Hepatocyte (in vitro differentiated cells): ENCODE data around the gene DGKD. TPM values are rescaled to one million over a fixed set of nuclear protein-coding genes. Genes with fewer than 3 reads are reported as not detected.

ENCODE experiments used
- DNase-seq: peaks from one replicate; pipeline ENCODE4 v3.0.0-alpha.2; 2016; ENCODE audit warnings: low spot score
- H2AFZ ChIP-seq: fragments of 200-600 bp; sonication (generic); 2 replicates; pipeline ENCODE4 v1.6.0; 2016; ENCODE audit warnings: antibody characterized with exemption, mild to moderate bottlenecking
- H3K27ac ChIP-seq: fragments of 200-600 bp; sonication (generic); 2 replicates; pipeline ENCODE4 v1.5.1; 2016; ENCODE audit warnings: mild to moderate bottlenecking
- H3K27me3 ChIP-seq: fragments of 200-600 bp; sonication (generic); 2 replicates; pipeline ENCODE4 v1.6.1; 2016
- H3K36me3 ChIP-seq: fragments of 200-600 bp; sonication (generic); replicated peaks from 2 replicates; pipeline ENCODE4 v1.5.1; 2016; ENCODE audit warnings: low read depth; ENCODE audit not compliant: insufficient read depth
- H3K4me1 ChIP-seq: fragments of 200-600 bp; sonication (generic); 2 replicates; pipeline ENCODE4 v1.5.1; 2016; ENCODE audit warnings: mild to moderate bottlenecking, moderate library complexity; ENCODE audit not compliant: insufficient read depth
- H3K4me2 ChIP-seq: fragments of 200-600 bp; sonication (generic); 2 replicates; pipeline ENCODE4 v1.6.0; 2016
- H3K4me3 ChIP-seq: fragments of 200-600 bp; sonication (generic); 2 replicates; pipeline ENCODE4 v1.5.1; 2016; ENCODE audit warnings: mild to moderate bottlenecking
- H3K79me2 ChIP-seq: fragments of 200-600 bp; sonication (generic); 2 replicates; pipeline ENCODE4 v1.6.0; 2017; ENCODE audit warnings: mild to moderate bottlenecking
- H3K9me2 ChIP-seq: fragments of 200-600 bp; sonication (generic); replicated peaks from 2 replicates; pipeline ENCODE4 v1.6.0; 2017; ENCODE audit warnings: mild to moderate bottlenecking; ENCODE audit not compliant: insufficient read depth
- H3K9me3 ChIP-seq: fragments of 200-600 bp; sonication (generic); 2 replicates; pipeline ENCODE4 v1.5.1; 2016; ENCODE audit warnings: low read depth, mild to moderate bottlenecking
- H4K20me1 ChIP-seq: fragments of 200-600 bp; sonication (generic); 2 replicates; pipeline ENCODE4 v1.6.0; 2016; ENCODE audit warnings: mild to moderate bottlenecking; ENCODE audit not compliant: insufficient read depth, poor library complexity, severe bottlenecking
- EZH2 ChIP-seq: fragments of 200-600 bp; sonication (generic); IDR thresholded peaks from 2 replicates; pipeline ENCODE4 v1.6.1; 2016; ENCODE audit warnings: antibody characterized with exemption, mild to moderate bottlenecking, borderline replicate concordance
- EZH2phosphoT487 ChIP-seq: fragments of 200-600 bp; sonication (generic); IDR thresholded peaks from one replicate; pipeline ENCODE4 v1.6.1; 2018; ENCODE audit warnings: antibody characterized with exemption, mild to moderate bottlenecking, low read depth, moderate library complexity; ENCODE audit not compliant: unreplicated experiment, severe bottlenecking
- WGBS: methylation state at CpG from one replicate; pipeline ENCODE4 v1.1.6; 2016; ENCODE audit warnings: low lambda C conversion rate; ENCODE audit errors: missing lambda C conversion rate; 5-methylcytosine and 5-hydroxymethylcytosine counted together
- polyA plus RNA-seq: library from polyadenylated mRNA; unstranded; fragments of >200 nt; fragmentation: Nextera tagmentation; extraction: Ambion mirVana; gene quantifications from 2 replicates; pipeline ENCODE4 v1.2.1, GENCODE V29; 2016
- total RNA-seq: library from RNA; depleted of rRNA; stranded (reverse); fragments of >200 nt; gene quantifications from 2 replicates; pipeline ENCODE4 v1.2.3, GENCODE V29; 2014
- TF ChIP-seq, protein P1 (sequence below): fragments of 200-600 bp; sonication (generic); IDR thresholded peaks from 2 replicates; pipeline ENCODE4 v1.5.1; 2016; ENCODE audit warnings: antibody characterized with exemption, mild to moderate bottlenecking; ENCODE audit not compliant: poor library complexity

Gene DGKD
- total and polyA plus RNA-seq, 2 experiments from 2014 or later, result 14.2 to 14.3 TPM

DNA sequence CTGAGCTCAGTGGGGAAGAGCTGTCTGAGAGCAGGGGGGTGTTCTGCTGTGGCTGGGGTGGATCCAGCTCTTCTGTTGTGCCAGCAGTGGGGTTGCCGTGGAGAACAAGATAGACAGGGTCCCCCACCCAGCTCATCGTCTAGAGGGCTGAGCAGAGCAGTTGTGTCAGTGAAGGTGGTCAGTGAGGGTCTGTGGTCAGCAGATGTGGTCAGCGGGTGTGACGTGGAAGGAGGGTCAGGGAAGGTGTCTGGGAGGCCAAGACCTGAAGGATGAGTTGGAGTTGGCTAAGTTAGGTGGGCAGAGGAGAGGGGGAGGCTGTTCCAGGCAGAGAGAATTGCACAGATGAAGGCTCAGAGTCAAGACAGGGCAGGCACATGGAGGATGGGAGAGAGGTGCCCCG, 103.1 kb downstream of the DGKD start:
- DNase-seq, result no peak
- no peaks in the 10 kb centered on the region for H3K9me2 ChIP-seq
- H3K27me3 ChIP-seq, result no peaks in the 10 kb centered on the region
- H3K9me3 ChIP-seq, result no peaks in the 10 kb centered on the region
- 91% methylated on average over 5 of the region's 5 CpGs for WGBS
- no peaks in the 10 kb centered on the region for H4K20me1 ChIP-seq
- H3K4me1 ChIP-seq, result no peaks in the 10 kb centered on the region
- TF ChIP-seq EZH2phosphoT487 (no peak), EZH2 (no peak)
- TF ChIP-seq, protein P1, sequence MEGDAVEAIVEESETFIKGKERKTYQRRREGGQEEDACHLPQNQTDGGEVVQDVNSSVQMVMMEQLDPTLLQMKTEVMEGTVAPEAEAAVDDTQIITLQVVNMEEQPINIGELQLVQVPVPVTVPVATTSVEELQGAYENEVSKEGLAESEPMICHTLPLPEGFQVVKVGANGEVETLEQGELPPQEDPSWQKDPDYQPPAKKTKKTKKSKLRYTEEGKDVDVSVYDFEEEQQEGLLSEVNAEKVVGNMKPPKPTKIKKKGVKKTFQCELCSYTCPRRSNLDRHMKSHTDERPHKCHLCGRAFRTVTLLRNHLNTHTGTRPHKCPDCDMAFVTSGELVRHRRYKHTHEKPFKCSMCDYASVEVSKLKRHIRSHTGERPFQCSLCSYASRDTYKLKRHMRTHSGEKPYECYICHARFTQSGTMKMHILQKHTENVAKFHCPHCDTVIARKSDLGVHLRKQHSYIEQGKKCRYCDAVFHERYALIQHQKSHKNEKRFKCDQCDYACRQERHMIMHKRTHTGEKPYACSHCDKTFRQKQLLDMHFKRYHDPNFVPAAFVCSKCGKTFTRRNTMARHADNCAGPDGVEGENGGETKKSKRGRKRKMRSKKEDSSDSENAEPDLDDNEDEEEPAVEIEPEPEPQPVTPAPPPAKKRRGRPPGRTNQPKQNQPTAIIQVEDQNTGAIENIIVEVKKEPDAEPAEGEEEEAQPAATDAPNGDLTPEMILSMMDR, result no peak
- H3K79me2 ChIP-seq, result no peaks in the 10 kb centered on the region
- H2AFZ ChIP-seq, result no peak overlapping the region
- H3K4me3 ChIP-seq, result no peak overlapping the region
- H3K4me2 ChIP-seq, result no peak overlapping the region
- H3K36me3 ChIP-seq, result no peaks in the 10 kb centered on the region
- H3K27ac ChIP-seq, result no peak overlapping the region

DNA sequence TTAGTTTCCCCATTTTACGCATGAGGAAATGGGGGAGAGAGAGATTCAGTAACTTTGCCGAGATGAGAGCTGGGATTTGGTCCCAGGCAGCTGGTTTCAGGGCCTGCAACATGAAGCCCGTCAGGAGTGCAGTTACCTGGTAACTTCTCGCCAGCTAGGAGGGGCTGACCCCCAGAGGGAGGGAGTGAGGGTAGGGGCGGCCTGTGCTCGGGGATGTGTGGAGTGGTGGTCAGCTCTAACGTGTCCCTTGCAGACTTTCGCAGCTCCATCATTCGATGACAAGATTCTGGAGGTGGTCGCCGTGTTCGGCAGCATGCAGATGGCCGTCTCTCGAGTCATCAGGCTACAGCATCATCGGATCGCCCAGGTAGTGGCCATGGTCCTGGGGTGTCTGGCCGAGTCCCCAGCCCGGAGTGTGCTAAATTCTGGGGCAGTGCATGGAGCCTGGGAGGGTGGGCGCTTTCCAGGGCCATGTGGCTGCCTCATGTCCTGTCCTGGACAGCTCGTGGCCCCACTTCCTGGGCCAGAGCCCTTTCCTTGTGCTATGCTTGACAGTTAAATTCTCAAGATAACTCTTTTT, 103.8 kb downstream of the DGKD start:
- H3K27ac ChIP-seq, result no peak overlapping the region

GRCh38 chr2:233458826-233459225, 104.5 kb downstream of the DGKD start:
- no peak for DNase-seq
- no peaks in the 10 kb centered on the region for H4K20me1 ChIP-seq
- 94% methylated on average over 8 of the region's 8 CpGs for WGBS
- no peaks in the 10 kb centered on the region for H3K79me2 ChIP-seq
- H3K4me1 ChIP-seq, result no peaks in the 10 kb centered on the region
- no peaks in the 10 kb centered on the region for H3K9me3 ChIP-seq
- no peaks in the 10 kb centered on the region for H3K36me3 ChIP-seq
- no peak overlapping the region for H3K4me2 ChIP-seq
- no peaks in the 10 kb centered on the region for H3K27me3 ChIP-seq
- TF ChIP-seq EZH2phosphoT487 (no peak), EZH2 (no peak)
- TF ChIP-seq, protein P1, result no peak
- H3K9me2 ChIP-seq, result no peaks in the 10 kb centered on the region
- no peak overlapping the region for H3K27ac ChIP-seq
- no peak overlapping the region for H3K4me3 ChIP-seq
- no peak overlapping the region for H2AFZ ChIP-seq

More for the DNA sequence above, 103.8 kb downstream of the DGKD start:
- H3K4me3 ChIP-seq, result no peak overlapping the region
- H3K27me3 ChIP-seq, result no peaks in the 10 kb centered on the region
- no peak overlapping the region for H2AFZ ChIP-seq
- no peak for TF ChIP-seq EZH2
- no peak for TF ChIP-seq EZH2phosphoT487
- H3K9me3 ChIP-seq, result no peaks in the 10 kb centered on the region
- H3K9me2 ChIP-seq, result no peaks in the 10 kb centered on the region
- no peaks in the 10 kb centered on the region for H3K4me1 ChIP-seq
- WGBS, result 96% methylated on average over 20 of the region's 20 CpGs
- H4K20me1 ChIP-seq, result no peaks in the 10 kb centered on the region
- H3K79me2 ChIP-seq, result no peaks in the 10 kb centered on the region
- H3K36me3 ChIP-seq, result no peaks in the 10 kb centered on the region
- no peak overlapping the region for H3K4me2 ChIP-seq
- no peak for DNase-seq

- no peaks in the 10 kb centered on the region for H3K4me1 ChIP-seq
- no peaks in the 10 kb centered on the region for H3K36me3 ChIP-seq
- DNase-seq, result no peak
- 98% methylated on average over 8 of the region's 10 CpGs for WGBS
- no peak overlapping the region for H3K4me3 ChIP-seq
- no peaks in the 10 kb centered on the region for H3K79me2 ChIP-seq
- no peak overlapping the region for H3K27ac ChIP-seq
- no peaks in the 10 kb centered on the region for H3K9me3 ChIP-seq
- H3K27me3 ChIP-seq, result no peaks in the 10 kb centered on the region
- H3K9me2 ChIP-seq, result no peaks in the 10 kb centered on the region
- no peaks in the 10 kb centered on the region for H4K20me1 ChIP-seq
- no peak overlapping the region for H3K4me2 ChIP-seq
- TF ChIP-seq EZH2, result no peak
- no peak for TF ChIP-seq EZH2phosphoT487
- TF ChIP-seq, protein P1, result no peak
- H2AFZ ChIP-seq, result no peak overlapping the region
These were observed 105.1 kb downstream of the DGKD start for GRCh38 chr2:233459426-233459825.
